ENCODE results near the gene GLDC. TPM values are rescaled to one million over a fixed set of nuclear protein-coding genes. Genes with fewer than 3 reads are reported as not detected.

Gene GLDC
- total RNA-seq, 6 experiments from 2014 or later: 76.2 to 103 (median 89.3) TPM

DNA sequence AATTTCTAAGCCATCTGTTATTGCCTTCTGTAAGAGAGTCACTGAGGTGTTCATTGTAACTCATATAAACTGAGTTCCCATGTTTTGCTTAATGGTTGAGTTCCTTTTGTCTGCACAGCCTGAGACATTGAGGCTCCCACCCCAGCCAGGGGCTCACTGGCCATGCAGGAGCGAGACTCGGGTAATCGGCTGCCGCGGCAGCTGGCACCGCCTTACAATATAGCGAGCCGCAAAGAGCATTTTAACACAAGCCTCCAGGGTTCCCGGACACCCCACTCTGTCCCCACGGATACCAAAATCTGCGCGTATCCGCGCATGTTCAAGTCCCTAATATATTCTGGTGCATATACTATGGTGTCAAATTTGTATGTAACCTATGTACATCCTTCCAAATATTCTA, 24.4 kb upstream of the GLDC start:
- intact Hi-C loops (cut with DNase I): no loop called here
- TF ChIP-seq POLR2A (IDR thresholded peaks at IDR 0.05): no peak
- TF ChIP-seq, protein P1, sequence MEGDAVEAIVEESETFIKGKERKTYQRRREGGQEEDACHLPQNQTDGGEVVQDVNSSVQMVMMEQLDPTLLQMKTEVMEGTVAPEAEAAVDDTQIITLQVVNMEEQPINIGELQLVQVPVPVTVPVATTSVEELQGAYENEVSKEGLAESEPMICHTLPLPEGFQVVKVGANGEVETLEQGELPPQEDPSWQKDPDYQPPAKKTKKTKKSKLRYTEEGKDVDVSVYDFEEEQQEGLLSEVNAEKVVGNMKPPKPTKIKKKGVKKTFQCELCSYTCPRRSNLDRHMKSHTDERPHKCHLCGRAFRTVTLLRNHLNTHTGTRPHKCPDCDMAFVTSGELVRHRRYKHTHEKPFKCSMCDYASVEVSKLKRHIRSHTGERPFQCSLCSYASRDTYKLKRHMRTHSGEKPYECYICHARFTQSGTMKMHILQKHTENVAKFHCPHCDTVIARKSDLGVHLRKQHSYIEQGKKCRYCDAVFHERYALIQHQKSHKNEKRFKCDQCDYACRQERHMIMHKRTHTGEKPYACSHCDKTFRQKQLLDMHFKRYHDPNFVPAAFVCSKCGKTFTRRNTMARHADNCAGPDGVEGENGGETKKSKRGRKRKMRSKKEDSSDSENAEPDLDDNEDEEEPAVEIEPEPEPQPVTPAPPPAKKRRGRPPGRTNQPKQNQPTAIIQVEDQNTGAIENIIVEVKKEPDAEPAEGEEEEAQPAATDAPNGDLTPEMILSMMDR (IDR thresholded peaks at IDR 0.05): no peak

DNA sequence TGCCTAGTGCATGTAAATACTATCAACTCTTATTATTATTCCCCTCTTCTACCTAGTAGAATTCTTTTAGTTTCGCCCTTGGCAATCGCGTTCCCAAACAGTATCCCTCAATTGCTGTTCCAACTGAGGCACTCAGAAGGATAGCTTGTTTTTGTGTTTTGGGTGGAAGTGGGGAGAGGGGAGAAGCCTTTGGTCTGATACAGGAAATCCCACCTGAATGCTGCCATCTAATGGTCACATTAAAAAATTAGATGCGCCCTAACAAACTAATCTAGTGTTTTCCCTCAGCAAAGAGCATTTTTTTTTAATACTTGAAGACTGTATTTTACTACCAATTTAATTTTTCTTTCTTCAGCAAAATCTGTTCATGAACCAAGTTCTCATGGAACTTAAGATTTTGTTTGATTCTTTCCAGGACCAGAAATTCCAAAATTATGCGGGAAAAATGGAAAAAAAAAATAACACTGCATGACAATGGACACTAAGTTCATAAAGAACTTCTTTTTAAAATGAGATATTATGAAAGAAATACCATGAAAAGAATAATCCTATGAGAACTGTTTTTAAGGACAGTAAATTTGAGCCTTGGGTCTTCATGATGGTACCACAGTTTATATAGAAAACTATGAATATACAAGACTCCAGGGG, 22.2 kb upstream of the GLDC start:
- ATAC-seq (no peak), DNase-seq (no peak)
- Histone ChIP-seq H3K4me1 (peaks cover 0 to 58% (median 25%) of the 10 kb centered on the region in 4 donors), H3K9me3 (no peaks in the 10 kb centered on the region), H3K27ac (peak overlapping the region in 1 of 3 donors; percentile 20), H3K4me3 (no peak overlapping the region), H3K27me3 (no peaks in the 10 kb centered on the region), H3K36me3 (no peaks in the 10 kb centered on the region)
- intact Hi-C loops (cut with DNase I): no loop called here
- 33% methylated on average over 5 of the region's 5 CpGs for WGBS (ENCODE audit: insufficient coverage, low coverage, low lambda C conversion rate, missing lambda C conversion rate)
- no peak for TF ChIP-seq POLR2A (IDR thresholded peaks at IDR 0.05)
- TF ChIP-seq, protein P1 (IDR thresholded peaks at IDR 0.05): peak; percentile 45 to 67 (median 62)

More for the DNA sequence above, 24.4 kb upstream of the GLDC start:
- Histone ChIP-seq H3K4me3 (no peak overlapping the region), H3K27me3 (no peaks in the 10 kb centered on the region), H3K4me1 (peaks cover 0 to 59% (median 21%) of the 10 kb centered on the region in 4 donors), H3K9me3 (no peaks in the 10 kb centered on the region), H3K36me3 (no peaks in the 10 kb centered on the region), H3K27ac (no peak overlapping the region)
- no peak for ATAC-seq
- no peak for DNase-seq
- 94% methylated on average over 10 of the region's 14 CpGs for WGBS (ENCODE audit: insufficient coverage, low coverage, low lambda C conversion rate, missing lambda C conversion rate)

DNA sequence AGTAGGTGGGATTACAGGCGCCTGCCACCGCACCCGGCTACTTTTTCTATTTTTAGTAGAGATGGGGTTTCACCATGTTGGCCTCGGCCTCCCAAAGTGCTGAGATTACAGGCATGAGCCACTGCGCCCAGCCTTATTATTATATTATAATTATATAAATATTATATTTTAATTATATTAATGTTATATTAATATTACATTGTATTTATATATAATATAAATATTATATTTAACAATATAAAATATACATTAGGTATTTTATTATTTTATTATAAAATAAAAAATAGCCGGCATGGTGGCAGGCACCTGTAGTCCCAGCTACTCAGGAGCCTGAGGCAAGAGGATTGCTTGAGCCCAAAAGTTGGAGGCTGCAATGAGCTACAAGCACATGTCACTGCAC, 21.6 kb upstream of the GLDC start:
- WGBS (ENCODE audit: insufficient coverage, low coverage, low lambda C conversion rate, missing lambda C conversion rate): 94% methylated on average over 6 of the region's 6 CpGs
- Histone ChIP-seq H3K36me3 (no peaks in the 10 kb centered on the region), H3K4me1 (peaks cover 0 to 58% (median 27%) of the 10 kb centered on the region in 4 donors), H3K27me3 (no peaks in the 10 kb centered on the region), H3K4me3 (no peak overlapping the region), H3K27ac (peak overlapping the region in 2 of 3 donors; percentile 65 to 91), H3K9me3 (no peaks in the 10 kb centered on the region)
- DNase-seq: no peak
- intact Hi-C loops (cut with DNase I): no loop called here
- no peak for ATAC-seq
- TF ChIP-seq POLR2A (IDR thresholded peaks at IDR 0.05): no peak
- TF ChIP-seq, protein P1 (IDR thresholded peaks at IDR 0.05): no peak

DNA sequence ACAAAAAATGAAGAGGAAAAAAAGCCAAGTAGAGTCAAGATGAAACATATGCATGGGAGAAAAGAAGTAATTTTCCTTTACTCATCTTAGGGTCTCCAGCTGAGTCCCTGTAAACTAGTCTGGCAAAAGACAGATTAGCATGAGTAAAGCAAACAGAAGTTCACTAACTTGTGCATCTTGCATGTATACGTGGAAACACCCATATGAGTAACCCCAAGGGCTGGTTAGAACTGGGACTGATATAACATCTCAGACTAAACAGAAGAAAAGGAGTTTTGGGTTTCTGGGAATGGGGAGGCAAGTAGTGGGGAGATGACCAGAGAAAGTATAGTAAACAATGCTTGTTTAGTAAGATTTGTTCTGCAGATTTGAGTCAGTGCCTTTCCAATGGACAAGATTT, 20.1 kb upstream of the GLDC start:
- peak overlapping the region in 1 of 3 donors; percentile 7 for H3K4me3 ChIP-seq
- H3K36me3 ChIP-seq: no peaks in the 10 kb centered on the region
- DNase-seq: no peak
- H3K27ac ChIP-seq: peak overlapping the region; percentile 47 to 91 (median 65)
- intact Hi-C loops (cut with DNase I): no loop called here
- peaks cover 0 to 58% (median 25%) of the 10 kb centered on the region in 4 donors for H3K4me1 ChIP-seq
- 0% methylated on average over 1 of the region's 1 CpG for WGBS (ENCODE audit: insufficient coverage, low coverage, low lambda C conversion rate, missing lambda C conversion rate)
- no peaks in the 10 kb centered on the region for H3K27me3 ChIP-seq
- peak in 1 of 4 donors; percentile 2 for ATAC-seq
- no peaks in the 10 kb centered on the region for H3K9me3 ChIP-seq
- TF ChIP-seq POLR2A (IDR thresholded peaks at IDR 0.05): no peak
- TF ChIP-seq, protein P1 (IDR thresholded peaks at IDR 0.05): no peak

Data from right lobe of liver (tissue), 6 donors.